Measurements from ENCODE around the gene TMSB10.

The TMSB10 gene

DNA sequence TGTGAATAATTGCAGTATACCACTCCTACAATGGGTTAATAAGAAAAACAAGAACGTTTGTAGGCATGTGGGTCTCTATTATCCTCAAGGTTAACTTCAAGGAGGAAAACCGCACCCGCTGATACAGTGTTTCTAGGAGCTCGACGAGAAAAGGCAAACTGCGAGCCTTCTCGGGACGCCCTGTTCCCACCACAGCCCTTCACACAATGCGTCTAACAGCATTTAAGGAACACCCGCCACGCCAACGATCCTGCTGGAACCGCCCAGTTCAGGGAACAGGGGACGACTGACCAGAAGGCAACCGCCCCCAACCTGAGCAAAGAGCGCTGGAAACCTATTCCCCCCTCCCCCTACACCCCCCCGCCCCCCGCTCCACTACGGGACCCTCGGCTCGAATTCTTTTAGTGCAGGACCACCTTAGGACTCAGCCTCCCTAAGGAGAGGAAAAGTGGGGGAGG is 710 bp upstream of the TMSB10 start:
- DNase-seq (ENCODE audit: low read depth) = no peak
- H3K4me3 ChIP-seq (ENCODE audit: low read length) = peak overlapping the region; percentile 93
- TF ChIP-seq, protein P1, sequence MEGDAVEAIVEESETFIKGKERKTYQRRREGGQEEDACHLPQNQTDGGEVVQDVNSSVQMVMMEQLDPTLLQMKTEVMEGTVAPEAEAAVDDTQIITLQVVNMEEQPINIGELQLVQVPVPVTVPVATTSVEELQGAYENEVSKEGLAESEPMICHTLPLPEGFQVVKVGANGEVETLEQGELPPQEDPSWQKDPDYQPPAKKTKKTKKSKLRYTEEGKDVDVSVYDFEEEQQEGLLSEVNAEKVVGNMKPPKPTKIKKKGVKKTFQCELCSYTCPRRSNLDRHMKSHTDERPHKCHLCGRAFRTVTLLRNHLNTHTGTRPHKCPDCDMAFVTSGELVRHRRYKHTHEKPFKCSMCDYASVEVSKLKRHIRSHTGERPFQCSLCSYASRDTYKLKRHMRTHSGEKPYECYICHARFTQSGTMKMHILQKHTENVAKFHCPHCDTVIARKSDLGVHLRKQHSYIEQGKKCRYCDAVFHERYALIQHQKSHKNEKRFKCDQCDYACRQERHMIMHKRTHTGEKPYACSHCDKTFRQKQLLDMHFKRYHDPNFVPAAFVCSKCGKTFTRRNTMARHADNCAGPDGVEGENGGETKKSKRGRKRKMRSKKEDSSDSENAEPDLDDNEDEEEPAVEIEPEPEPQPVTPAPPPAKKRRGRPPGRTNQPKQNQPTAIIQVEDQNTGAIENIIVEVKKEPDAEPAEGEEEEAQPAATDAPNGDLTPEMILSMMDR (conservative IDR thresholded peaks at IDR 0.05; ENCODE audit: low read depth, low read length) = no peak

DNA sequence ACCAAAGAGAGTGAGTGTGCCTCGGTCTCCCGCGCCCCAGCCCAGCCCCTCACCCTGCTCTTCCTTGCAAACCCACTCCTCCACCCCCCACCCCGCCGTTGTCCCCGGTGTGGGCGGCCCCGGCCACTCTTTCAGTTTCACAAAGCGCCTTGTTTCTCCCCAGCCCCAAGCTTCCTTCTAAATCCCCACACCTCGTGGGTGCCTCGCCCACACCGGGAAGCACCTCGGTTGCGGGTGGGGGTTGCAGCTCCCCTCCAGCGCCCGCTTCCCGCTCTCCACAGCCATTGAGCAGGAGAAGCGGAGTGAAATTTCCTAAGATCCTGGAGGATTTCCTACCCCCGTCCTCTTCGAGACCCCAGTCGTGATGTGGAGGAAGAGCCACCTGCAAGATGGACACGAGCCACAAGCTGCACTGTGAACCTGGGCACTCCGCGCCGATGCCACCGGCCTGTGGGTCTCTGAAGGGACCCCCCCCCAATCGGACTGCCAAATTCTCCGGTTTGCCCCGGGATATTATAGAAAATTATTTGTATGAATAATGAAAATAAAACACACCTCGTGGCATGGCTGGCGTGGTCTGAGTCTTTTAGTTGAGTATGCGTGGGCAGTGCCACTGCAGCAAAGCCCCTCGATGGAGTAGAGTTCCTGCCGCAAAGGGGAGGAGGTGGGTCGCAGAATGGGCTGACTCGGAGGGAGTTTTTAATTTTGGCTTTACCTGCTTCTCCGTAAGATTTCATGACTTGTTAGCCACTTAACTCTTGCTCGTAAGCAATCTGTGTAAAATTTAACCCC is 848 bp downstream of the TMSB10 start:
- no peak for DNase-seq (ENCODE audit: low read depth)
- TF ChIP-seq, protein P1 (conservative IDR thresholded peaks at IDR 0.05; ENCODE audit: low read depth, low read length) = no peak
- peak overlapping the region; percentile 93 for H3K4me3 ChIP-seq (ENCODE audit: low read length)

DNA sequence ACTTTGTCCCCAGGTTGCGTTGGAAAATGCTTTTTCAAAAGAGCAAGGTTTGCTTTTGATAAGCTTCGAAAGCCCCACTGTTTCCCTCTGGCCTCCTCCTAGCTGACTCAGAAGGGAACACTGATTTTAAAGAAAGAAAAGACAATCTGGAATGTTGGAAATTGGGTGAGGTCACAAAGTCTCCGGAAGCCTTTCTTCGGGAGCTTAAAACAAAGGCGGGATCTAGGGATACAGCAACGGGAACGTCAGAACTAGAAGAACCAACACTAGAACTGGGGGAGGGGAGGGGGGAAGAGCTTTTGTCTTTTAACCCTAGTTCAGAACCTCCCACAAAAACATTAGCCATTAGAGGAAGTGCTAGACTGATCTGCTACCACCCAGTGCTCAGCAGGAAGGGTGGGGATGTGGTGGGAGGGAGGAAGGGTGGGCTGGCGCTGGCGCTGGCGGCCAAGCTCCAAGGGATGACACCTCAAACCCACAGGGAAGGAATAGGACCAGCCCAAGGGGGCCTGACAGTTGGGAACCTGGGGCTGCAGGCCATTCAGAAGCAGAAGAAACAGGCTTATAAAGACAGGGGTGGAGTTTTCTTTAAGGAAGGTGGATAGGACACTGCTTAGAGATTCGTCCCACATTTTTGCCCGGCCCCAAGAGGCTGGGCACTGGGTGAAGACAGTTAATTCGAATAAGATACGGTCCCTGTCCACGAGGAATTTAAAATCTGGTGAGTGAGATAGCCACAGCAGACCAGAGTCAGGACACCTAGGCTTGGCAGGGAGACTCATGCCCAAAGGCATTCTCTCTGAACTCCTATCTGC is 1.7 kb downstream of the TMSB10 start:
- peak overlapping the region; percentile 93 for H3K4me3 ChIP-seq (ENCODE audit: low read length)
- TF ChIP-seq, protein P1 (conservative IDR thresholded peaks at IDR 0.05; ENCODE audit: low read depth, low read length) = no peak
- DNase-seq (ENCODE audit: low read depth) = peak; percentile 39

DNA sequence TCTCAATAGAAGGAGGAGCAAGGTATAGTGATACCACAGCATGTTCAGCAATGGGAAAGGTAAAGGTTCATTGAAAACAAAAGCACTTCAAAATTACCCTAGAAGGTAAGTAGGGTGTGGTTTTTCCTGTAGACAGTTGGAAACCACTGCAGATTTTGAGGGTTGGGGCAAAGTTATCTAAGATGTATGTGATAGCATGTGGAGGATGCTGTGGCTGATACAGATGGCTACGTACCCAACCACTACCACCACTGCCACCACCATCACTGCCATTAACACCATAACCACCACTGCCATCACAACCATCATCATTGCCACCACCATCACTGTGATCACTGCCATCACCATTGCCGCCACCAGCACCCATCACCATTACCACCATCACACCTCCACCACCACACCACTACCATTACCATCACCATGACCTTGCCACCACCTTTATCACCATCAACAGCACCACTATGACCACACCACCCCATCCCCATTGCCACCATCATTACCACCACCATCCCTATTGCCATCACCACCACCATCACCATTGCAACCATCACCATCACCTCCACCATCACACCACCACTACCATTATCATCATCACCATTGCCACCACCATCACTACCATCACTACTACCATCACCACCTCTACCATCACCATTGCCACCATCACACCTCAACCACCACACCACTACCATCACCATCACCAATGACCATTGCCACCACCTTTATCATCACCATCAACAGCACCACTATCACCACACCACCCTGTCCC is 3.7 kb downstream of the TMSB10 start:
- DNase-seq (ENCODE audit: low read depth) = no peak
- no peak overlapping the region for H3K4me3 ChIP-seq (ENCODE audit: low read length)

GRCh38 chr2:84911135-84911678 is 5.8 kb downstream of the TMSB10 start:
- H3K4me3 ChIP-seq (ENCODE audit: low read length) = no peak overlapping the region
- no peak for DNase-seq (ENCODE audit: low read depth)
- TF ChIP-seq, protein P1 (conservative IDR thresholded peaks at IDR 0.05; ENCODE audit: low read depth, low read length) = no peak

More for the DNA sequence above, 3.7 kb downstream of the TMSB10 start:
- TF ChIP-seq, protein P1 (conservative IDR thresholded peaks at IDR 0.05; ENCODE audit: low read depth, low read length) = no peak

DNA sequence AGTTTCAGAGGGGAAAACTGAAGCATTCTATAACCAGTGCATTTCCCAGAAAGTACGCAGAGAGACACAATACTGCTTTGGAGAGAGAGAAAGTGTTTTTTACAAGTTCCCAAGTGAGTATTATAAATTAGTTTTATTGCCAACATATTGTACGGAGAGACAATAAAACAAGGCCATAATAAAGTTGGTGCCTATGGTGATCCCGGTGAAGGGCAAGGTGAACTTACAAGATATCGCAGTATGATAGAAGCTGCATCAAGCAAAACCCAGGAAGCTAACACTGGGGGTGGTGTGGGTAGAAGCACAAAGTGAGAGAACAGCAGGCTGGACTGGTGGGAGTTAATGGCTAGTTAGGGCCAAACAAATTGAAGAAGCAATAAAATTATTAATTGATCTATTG is 7.5 kb downstream of the TMSB10 start:
- TF ChIP-seq, protein P1 (conservative IDR thresholded peaks at IDR 0.05; ENCODE audit: low read depth, low read length) = no peak
- no peak for DNase-seq (ENCODE audit: low read depth)
- no peak overlapping the region for H3K4me3 ChIP-seq (ENCODE audit: low read length)

All from retinal pigment epithelial cell (primary cell).